Measurements from ENCODE around the gene SERPINA5. TPM values are rescaled to one million over a fixed set of nuclear protein-coding genes. Genes with fewer than 3 reads are reported as not detected.
"Not testable (repeated sequence)": the region's sequence is repeated elsewhere in the genome, so short reads cannot be mapped to it uniquely, and the experiment has no call there.

The SERPINA5 gene
- total RNA-seq, 1 donor from 2014 or later: 4.1 TPM

GRCh38 chr14:94571395-94571794 is 9.8 kb upstream of the SERPINA5 start:
- no peak for DNase-seq (ENCODE audit: missing footprints)
- peak; percentile 72 for ATAC-seq
- intact Hi-C loops (cut with DNase I): no loop called here

DNA sequence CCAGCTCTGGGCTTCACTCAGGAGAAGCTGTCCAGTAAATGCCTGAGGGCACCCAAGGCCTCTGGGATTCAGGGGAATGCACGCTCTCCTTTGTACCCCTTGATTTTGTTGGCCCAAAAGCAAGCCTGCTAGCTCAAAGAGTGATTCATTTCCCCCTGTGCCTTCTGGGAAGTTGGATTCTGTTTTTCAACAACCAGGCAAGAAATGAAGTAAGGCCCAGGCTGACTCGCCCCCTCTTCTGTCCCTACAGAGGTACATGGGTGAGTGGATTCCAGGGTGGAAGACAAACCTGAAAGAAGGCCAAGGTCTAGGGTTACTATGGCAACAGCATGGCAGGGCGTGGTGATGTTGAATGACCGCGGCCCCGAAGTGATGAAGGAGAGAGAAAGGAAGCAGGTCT is 9.3 kb upstream of the SERPINA5 start:
- ATAC-seq: peak; percentile 43
- intact Hi-C loops (cut with DNase I): no loop called here

GRCh38 chr14:94572637-94573303 is 8.5 kb upstream of the SERPINA5 start:
- ATAC-seq: no peak
- intact Hi-C loops (cut with DNase I): no loop called here
- DNase-seq (ENCODE audit: missing footprints): no peak

More for the DNA sequence above, 9.3 kb upstream of the SERPINA5 start:
- no peak for DNase-seq (ENCODE audit: missing footprints)

- DNase-seq (ENCODE audit: missing footprints) (no peak), ATAC-seq (no peak)
- intact Hi-C loops (cut with DNase I): no loop called here
These were observed 7.5 kb upstream of the SERPINA5 start for GRCh38 chr14:94573475-94574277.

- ATAC-seq: no peak
- DNase-seq (ENCODE audit: missing footprints): no peak
- intact Hi-C loops (cut with DNase I): no loop called here
These were observed 6.9 kb upstream of the SERPINA5 start for GRCh38 chr14:94574336-94574735.

DNA sequence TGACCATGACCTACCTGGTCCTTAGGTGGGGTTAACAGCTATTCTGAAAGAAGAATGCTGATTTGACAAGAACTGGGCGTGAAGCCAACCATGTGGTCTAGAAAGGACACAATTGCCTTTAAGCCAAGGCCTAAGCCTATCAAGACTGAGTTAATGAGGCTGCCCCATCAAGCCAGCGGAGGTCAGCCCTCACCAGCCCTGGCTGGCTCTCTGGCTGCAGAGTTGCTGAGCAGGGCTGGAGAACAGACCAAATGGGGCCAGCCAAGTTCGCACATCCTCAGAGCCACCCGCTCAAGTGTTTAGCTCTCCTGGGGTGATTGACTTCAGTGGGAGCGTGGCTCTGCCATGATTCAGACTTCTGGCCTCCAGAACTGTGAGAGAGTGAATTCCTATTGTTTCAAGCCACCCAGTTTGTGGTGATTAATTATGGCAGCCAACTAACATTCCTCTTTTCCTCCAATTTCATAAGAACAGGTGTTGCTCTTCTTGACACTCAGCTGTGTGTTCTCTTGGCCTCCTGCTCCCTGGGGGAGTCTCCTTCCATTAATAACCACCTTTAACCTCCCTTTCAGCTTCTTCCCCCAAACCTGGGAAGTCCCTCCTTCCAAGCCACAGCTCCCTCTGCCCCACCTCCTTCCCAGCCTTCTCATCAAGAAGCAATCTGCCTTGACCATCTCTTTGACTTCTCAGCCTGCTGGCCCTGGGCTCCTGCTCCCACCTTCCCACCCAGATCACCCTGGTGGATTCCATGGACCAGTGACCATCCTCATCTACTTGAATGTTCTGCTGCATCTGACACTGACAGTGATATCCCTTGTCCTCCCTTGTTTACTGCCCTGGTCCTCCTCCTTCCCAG is 5.3 kb upstream of the SERPINA5 start:
- intact Hi-C loops (cut with DNase I): no loop called here
- ATAC-seq (no peak), DNase-seq (ENCODE audit: missing footprints) (no peak)

DNA sequence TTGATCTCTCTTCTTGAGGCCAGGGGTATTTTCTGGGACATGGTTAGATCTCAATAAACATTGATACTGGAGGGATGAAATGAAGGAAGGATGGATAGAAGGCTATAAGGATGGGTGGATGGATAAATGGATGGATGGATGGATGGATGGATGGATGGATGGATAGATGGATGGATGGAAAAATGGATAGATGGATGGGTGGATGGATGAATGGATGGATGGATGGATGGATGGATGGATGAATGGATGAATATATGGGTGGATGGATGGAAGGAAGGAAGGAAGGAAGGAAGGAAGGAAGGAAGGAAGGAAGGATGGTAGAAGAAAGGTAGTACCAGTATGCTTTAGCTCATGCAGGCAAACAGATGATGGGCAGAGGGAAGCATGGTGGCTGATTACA is 3.8 kb upstream of the SERPINA5 start:
- DNase-seq (ENCODE audit: missing footprints); intact Hi-C loops (cut with DNase I); ATAC-seq: not testable (repeated sequence)

- intact Hi-C loops (cut with DNase I): no loop called here
- ATAC-seq (no peak), DNase-seq (ENCODE audit: missing footprints) (no peak)
These were observed 2.5 kb upstream of the SERPINA5 start for GRCh38 chr14:94578712-94579111.

- intact Hi-C loops (cut with DNase I): no loop called here
- peak; percentile 75 for ATAC-seq
- no peak for DNase-seq (ENCODE audit: missing footprints)
These were observed 1.0 kb downstream of the SERPINA5 start for GRCh38 chr14:94582199-94582750.

- ATAC-seq (no peak), DNase-seq (ENCODE audit: missing footprints) (no peak)
- intact Hi-C loops (cut with DNase I): no loop called here
These were observed 1.6 kb downstream of the SERPINA5 start for GRCh38 chr14:94582851-94583250.

DNA sequence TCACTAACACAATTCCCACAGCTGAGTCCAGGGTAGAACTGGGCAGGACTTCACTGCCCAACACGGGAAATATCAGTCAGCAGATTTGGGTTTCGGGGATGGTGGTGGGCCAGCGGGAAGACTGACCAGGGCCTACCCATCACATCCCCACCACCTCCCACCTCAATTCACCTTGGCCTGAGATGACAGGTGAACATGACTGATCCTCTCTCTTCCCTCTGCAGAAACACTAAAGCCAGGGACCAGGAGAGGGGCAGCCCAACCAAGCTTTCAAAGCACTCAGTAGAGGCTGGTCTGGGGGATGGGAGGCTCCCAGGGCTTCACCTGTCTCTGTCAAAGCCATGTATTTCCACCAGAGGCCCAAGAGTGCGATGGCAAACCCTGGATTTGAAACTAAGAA is 2.3 kb downstream of the SERPINA5 start:
- intact Hi-C loops (cut with DNase I): no loop called here
- DNase-seq (ENCODE audit: missing footprints) (no peak), ATAC-seq (no peak)

DNA sequence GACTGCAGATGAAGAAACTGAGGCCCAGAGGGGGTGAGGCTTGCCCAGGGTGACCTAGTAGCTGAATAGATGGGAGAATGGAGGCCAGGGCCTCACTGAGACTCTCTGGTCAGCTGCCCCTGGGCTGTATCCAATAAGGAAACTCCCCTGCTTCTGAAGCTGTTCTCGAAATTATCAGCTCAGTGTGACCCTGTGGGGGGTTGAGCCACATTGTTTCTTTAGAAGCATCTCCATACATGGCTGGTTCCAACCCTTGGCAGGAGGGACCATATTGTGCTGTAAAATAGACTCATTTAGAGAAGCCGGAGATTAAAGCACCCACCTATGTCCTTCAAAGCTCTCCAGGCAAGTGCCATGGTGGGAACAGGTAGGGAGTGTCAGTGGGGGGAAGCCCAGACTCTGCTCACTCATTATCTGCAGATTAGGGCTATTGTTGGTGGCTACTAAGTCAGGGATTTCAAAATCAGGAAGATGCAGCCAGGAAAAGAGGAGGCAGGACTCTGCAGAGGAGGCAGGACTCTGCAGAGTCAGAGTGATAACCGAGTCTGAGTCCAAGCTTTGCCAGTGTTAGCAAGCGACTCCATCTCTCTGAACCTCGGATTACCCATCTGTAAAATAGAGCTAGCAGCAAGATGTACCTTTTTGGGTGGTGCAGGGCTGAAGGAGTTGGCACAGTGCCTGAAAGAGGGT is 3.5 kb downstream of the SERPINA5 start:
- intact Hi-C loops (cut with DNase I): no loop called here

GRCh38 chr14:94586635-94587034 is 5.4 kb downstream of the SERPINA5 start:
- intact Hi-C loops (cut with DNase I): no loop called here
- ATAC-seq: no peak
- DNase-seq (ENCODE audit: missing footprints): no peak

More for the DNA sequence above, 3.5 kb downstream of the SERPINA5 start:
- ATAC-seq: peak; percentile 16
- no peak for DNase-seq (ENCODE audit: missing footprints)

GRCh38 chr14:94588311-94588710 is 7.1 kb downstream of the SERPINA5 start:
- ATAC-seq: no peak
- intact Hi-C loops (cut with DNase I): no loop called here
- no peak for DNase-seq (ENCODE audit: missing footprints)

- DNase-seq (ENCODE audit: missing footprints) (no peak), ATAC-seq (no peak)
- intact Hi-C loops (cut with DNase I): no loop called here
These were observed 9.8 kb downstream of the SERPINA5 start for GRCh38 chr14:94591073-94591472.

DNA sequence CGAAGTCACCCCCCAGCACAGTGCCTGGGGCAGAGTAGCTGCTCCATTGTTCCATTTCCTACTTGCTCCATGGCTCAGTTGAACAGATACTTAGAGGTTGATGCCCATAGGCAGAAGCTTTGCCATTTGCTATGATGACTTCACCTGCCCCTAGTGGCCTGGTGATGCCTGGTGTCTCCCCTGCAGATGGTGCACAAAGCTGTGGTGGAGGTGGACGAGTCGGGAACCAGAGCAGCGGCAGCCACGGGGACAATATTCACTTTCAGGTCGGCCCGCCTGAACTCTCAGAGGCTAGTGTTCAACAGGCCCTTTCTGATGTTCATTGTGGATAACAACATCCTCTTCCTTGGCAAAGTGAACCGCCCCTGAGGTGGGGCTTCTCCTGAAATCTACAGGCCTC is 10.6 kb downstream of the SERPINA5 start:
- no peak for ATAC-seq
- DNase-seq (ENCODE audit: missing footprints): no peak
- intact Hi-C loops (cut with DNase I): no loop called here

DNA sequence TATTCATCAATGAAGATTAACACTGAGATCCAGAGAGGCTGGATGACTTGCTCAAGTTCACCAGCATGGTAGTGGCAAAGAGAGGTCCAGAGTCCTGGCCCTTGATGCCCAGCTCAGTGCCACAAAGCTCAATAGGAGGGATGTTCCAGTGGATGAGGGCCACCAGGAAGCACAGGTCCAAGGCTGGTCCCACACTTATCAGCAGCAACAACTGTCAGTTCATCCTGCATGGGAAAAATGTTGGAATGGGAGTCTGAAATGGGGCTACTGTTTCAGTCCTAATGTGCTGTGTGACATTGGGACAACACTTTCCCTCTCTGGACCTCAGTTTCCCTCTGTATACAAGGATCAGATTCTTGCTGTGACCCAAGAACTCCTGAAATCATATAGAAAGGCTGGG is 11.2 kb downstream of the SERPINA5 start:
- intact Hi-C loops (cut with DNase I): no loop called here
- ATAC-seq (no peak), DNase-seq (ENCODE audit: missing footprints) (no peak)

DNA sequence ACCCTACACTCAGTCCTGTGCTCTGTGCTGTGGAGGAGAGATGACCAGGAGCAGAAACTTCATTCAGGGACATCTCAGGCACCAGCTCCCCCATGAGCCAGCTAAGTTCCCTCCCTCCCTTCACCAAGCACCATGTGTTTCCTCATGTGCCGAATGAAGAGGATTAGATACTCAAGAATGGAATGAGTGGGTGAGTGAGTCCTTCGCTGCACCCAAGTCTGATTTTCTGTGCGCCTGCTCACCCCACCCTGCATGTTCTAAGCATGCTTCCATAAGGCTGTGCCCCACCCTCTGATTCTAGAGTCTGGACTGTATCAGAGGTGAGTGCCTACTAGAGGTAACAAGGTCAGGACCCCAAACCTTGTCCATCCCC is 12.1 kb downstream of the SERPINA5 start:
- ATAC-seq: no peak
- no peak for DNase-seq (ENCODE audit: missing footprints)
- intact Hi-C loops (cut with DNase I): no loop called here
